ENCODE results near the gene RIMS4.

The RIMS4 gene

GRCh38 chr20:44736170-44737021, 74.0 kb downstream of the RIMS4 start:
- DNase-seq = no peak

DNA sequence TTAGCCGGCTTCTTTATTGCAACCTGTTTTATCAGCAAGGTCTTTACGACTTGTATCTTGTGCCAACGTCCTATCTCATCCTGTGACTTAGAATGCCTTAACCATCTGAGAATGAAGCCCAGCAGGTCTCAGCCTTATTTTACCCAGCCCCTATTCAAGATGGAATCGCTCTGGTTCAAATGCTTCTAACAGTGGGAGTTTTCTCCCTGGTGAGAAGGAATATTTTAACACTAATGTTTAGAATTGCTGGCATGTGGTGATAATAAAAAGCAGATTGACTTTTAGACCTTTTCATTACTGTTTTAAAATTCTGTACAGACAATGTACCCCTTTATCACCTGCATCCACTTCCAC, 74.6 kb downstream of the RIMS4 start:
- no peak for DNase-seq

GRCh38 chr20:44734938-44735337, 75.4 kb downstream of the RIMS4 start:
- DNase-seq = no peak

GRCh38 chr20:44733341-44734069, 76.8 kb downstream of the RIMS4 start:
- DNase-seq = peak; percentile 59

- no peak for DNase-seq
Observed at GRCh38 chr20:44732327-44732726, 78.0 kb downstream of the RIMS4 start.

- DNase-seq = no peak
Observed at GRCh38 chr20:44731657-44732056, 78.7 kb downstream of the RIMS4 start.

DNA sequence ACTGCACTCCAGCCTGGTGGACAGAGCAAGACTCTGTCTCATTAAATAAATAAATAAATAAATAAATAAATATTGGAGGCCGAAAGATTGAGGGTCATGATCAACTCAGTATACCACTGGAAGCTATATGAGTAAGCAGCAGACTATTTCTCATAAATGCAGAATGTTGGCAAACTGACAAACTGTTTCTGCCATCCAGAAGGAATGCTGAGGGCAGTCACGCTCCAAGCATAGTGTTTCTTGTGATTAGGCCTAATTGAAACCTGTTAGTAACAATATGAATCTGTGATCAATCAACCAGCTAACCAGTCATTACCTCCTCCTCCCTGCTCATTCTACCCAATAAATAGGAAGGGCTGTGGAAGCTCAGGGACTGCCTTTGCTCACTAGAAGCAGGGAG, 79.9 kb downstream of the RIMS4 start:
- DNase-seq = no peak

- no peak for DNase-seq
Observed at GRCh38 chr20:44728801-44729443, 81.4 kb downstream of the RIMS4 start.

GRCh38 chr20:44727651-44728050, 82.7 kb downstream of the RIMS4 start:
- no peak for DNase-seq

- DNase-seq = no peak
Observed at GRCh38 chr20:44727039-44727438, 83.3 kb downstream of the RIMS4 start.

DNA sequence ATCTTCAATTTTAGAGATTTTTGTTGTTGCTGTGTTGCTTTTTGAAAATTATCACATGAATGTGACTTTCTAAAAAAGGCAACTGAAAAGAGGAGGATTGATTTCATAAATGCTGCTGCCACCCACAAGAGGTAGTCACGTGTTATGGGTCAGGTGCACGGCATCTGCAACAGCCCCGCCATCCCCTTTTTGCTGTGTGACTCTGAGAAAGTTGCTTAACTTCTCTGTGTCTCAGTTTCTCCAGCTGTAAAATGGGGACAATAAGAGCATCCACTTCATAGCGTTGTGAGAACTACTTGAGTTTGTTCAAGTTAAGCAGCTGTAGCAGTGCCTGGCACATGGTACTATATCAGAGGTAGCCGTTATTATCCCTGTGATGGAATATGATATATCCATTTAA, 84.5 kb downstream of the RIMS4 start:
- no peak for DNase-seq

GRCh38 chr20:44724423-44725091, 85.8 kb downstream of the RIMS4 start:
- DNase-seq = no peak

DNA sequence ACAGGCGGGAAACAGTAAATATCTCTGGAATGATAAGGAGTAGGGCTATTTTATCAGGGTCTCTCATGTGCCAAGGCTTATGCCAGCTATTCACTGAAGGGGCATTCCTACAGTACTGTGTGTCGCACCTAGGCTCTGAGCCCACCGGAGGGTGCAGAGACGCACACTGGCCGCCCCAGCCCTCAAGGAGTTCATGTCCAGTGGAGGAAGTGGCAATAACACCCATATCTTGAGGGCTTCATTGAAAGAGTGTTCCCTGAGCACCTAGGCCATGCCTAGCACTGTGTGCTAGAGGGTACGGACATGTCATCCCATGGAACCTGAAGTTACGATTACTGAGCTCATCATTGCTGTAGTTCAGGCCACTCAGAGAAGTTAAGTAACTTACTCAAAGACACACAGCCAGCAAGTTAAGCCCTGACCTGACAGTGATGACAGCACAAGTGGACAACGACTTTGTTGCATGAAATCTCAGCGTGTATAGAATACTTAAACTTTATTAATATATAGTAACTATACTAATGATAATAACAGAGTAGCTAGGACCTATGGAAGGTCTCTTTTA, 86.5 kb downstream of the RIMS4 start:
- no peak for DNase-seq

- DNase-seq = no peak
Observed at GRCh38 chr20:44723391-44723790, 87.0 kb downstream of the RIMS4 start.

GRCh38 chr20:44722990-44723389, 87.4 kb downstream of the RIMS4 start:
- no peak for DNase-seq

DNA sequence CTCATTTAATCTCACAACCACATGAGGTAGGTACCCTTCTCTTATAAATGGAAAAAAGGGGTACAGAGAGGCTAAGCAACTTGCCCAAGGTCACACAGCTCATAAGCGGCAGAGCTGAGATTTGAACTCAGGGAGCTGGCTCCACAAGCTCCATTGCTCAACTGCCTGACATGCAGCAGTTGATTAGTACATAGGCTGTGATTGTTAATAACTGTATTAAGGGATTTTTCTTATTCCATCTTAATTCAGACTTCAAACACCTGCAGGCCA, 88.6 kb downstream of the RIMS4 start:
- no peak for DNase-seq

- DNase-seq = no peak
Observed at GRCh38 chr20:44720997-44721784, 89.2 kb downstream of the RIMS4 start.

DNA sequence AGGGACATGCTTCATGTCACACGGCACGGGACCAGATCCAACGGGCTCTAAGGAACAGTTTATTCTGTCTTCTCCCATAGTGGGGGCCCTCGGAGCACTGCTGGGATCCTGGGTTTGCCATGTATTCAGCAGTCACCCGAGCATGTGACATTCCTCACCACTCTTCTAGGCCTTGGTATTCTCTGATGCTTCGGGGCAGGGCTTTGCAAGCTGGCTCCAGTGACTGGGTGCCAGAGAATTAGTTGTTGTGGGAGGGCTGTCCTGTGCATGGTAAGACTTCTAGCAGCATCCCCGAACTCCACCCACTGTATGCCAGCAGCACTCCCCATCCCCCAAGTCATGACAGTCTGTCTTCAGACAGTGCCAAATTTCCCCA, 89.7 kb downstream of the RIMS4 start:
- no peak for DNase-seq

GRCh38 chr20:44719841-44720240, 90.5 kb downstream of the RIMS4 start:
- DNase-seq = no peak

GRCh38 chr20:44717986-44718385, 92.4 kb downstream of the RIMS4 start:
- no peak for DNase-seq

GRCh38 chr20:44716309-44717106, 93.8 kb downstream of the RIMS4 start:
- no peak for DNase-seq
